Fibroblast of lung (primary cell): ENCODE data around the gene CYB561D2. TPM values are rescaled to one million over a fixed set of nuclear protein-coding genes. Genes with fewer than 3 reads are reported as not detected.
A peak's percentile ranks its signal among the peaks of the same experiment; 100 is the strongest.

Source experiments
- DNase-seq, 2 donors: peaks; one replicate each; pipeline versions ENCODE4 v3.0.0 to v3.0.0-alpha.2; 2010; ENCODE audit warnings: low read depth in 2 of 2
- H2AFZ ChIP-seq: 2 replicates; pipeline ENCODE4 v1.5.1; 2012; ENCODE audit warnings: low read length, control low read depth, inconsistent platforms
- H3K27ac ChIP-seq: 2 replicates; pipeline ENCODE4 v1.5.1; 2011; ENCODE audit warnings: low read length, control low read depth; ENCODE audit not compliant: insufficient read depth
- H3K27me3 ChIP-seq: 2 replicates; pipeline ENCODE4 v1.5.1; 2011; ENCODE audit warnings: mild to moderate bottlenecking, low read length; ENCODE audit not compliant: control insufficient read depth, insufficient read depth
- H3K36me3 ChIP-seq: 2 replicates; pipeline ENCODE4 v1.5.1; 2011; ENCODE audit warnings: low read length; ENCODE audit not compliant: control insufficient read depth, insufficient read depth
- H3K4me1 ChIP-seq: 2 replicates; pipeline ENCODE4 v1.5.1; 2011; ENCODE audit warnings: low read length; ENCODE audit not compliant: control insufficient read depth, insufficient read depth; ENCODE audit errors: extremely low read depth
- H3K4me2 ChIP-seq: 2 replicates; pipeline ENCODE4 v1.5.1; 2011; ENCODE audit warnings: low read length, control low read depth; ENCODE audit not compliant: insufficient read depth; ENCODE audit errors: extremely low read depth
- H3K4me3 ChIP-seq, 4 experiments: fragments of 200-600 bp in 1 of 4; sonication (generic) in 1 of 4; replicated peaks in 1 of 4; 2 replicates each; pipeline ENCODE4 v1.5.1; 2011 to 2016; ENCODE audit warnings: low read length in 4 of 4, low read depth in 3 of 4, mild to moderate bottlenecking in 3 of 4, control low read depth in 2 of 4, inconsistent platforms in 1 of 4, mixed read lengths in 1 of 4; ENCODE audit not compliant: insufficient read depth in 1 of 4; ENCODE audit errors: control extremely low read depth in 1 of 4
- H3K79me2 ChIP-seq: 2 replicates; pipeline ENCODE4 v1.5.1; 2012; ENCODE audit warnings: mild to moderate bottlenecking, low read length, inconsistent platforms; ENCODE audit not compliant: control insufficient read depth, insufficient read depth
- H3K9ac ChIP-seq: 2 replicates; pipeline ENCODE4 v1.5.1; 2011; ENCODE audit warnings: mild to moderate bottlenecking, low read length, control low read depth; ENCODE audit not compliant: insufficient read depth
- H3K9me3 ChIP-seq: 2 replicates; pipeline ENCODE4 v1.5.1; 2012; ENCODE audit warnings: low read depth, low read length; ENCODE audit not compliant: control insufficient read depth, insufficient read depth
- H4K20me1 ChIP-seq: 2 replicates; pipeline ENCODE4 v1.5.1; 2011; ENCODE audit warnings: low read length; ENCODE audit not compliant: control insufficient read depth, insufficient read depth; ENCODE audit errors: extremely low read depth
- CTCF ChIP-seq, 2 donors: IDR thresholded peaks in 1 of 2; conservative IDR thresholded peaks in 1 of 2; 1 replicate in 1 of 2; 2 replicates in 1 of 2; pipeline ENCODE4 v1.5.1; 2011 to 2012; ENCODE audit warnings: low read length in 2 of 2, control low read depth in 1 of 2, inconsistent platforms in 1 of 2, low read depth in 1 of 2, mild to moderate bottlenecking in 1 of 2
- EZH2 ChIP-seq: IDR thresholded peaks from 2 replicates; pipeline ENCODE4 v1.5.1; 2012; ENCODE audit warnings: low read length, control low read depth, mild to moderate bottlenecking; ENCODE audit errors: missing control alignments
- polyA plus RNA-seq, 2 donors: library from polyadenylated mRNA; depleted of rRNA in 1 of 2; stranded (reverse) in 1 of 2; unstranded in 1 of 2; fragments of >200 nt; gene quantifications; 2 replicates each; pipeline ENCODE4 v1.2.1, GENCODE V29; 2011 to 2012; ENCODE audit warnings: missing spikeins in 1 of 2
- total RNA-seq: library from RNA; depleted of rRNA; stranded (reverse); fragments of >200 nt; gene quantifications from 2 replicates; pipeline ENCODE4 v1.2.1, GENCODE V29; 2014

CYB561D2 gene
- total and polyA plus RNA-seq, 2 donors (not counting 1 experiment from before 2014, with no cell fraction given) = 16.4 to 28.6 TPM

- peaks cover 18% of the 10 kb centered on the region for H3K36me3 ChIP-seq
- DNase-seq = no peak
- no peaks in the 10 kb centered on the region for H3K9me3 ChIP-seq
- H4K20me1 ChIP-seq = no peaks in the 10 kb centered on the region
- no peak overlapping the region for H2AFZ ChIP-seq
- peaks cover 23% of the 10 kb centered on the region for H3K79me2 ChIP-seq
- no peak overlapping the region for H3K4me2 ChIP-seq
- H3K9ac ChIP-seq = no peak overlapping the region
- peaks cover 7% of the 10 kb centered on the region for H3K4me1 ChIP-seq
- H3K27ac ChIP-seq = no peak overlapping the region
- no peaks in the 10 kb centered on the region for H3K27me3 ChIP-seq
- H3K4me3 ChIP-seq = no peak overlapping the region
- TF ChIP-seq CTCF (conservative IDR thresholded peaks at IDR 0.05 in 1 of 2, IDR thresholded peaks at IDR 0.05 in 1 of 2; ENCODE audit: low read depth in 1 of 2, low read length in 2 of 2) = no peak
- TF ChIP-seq EZH2 = no peak
Measured at GRCh38 chr3:50319181-50319893, 31.3 kb upstream of the CYB561D2 start.

- Histone ChIP-seq H3K4me1 (peaks cover 7% of the 10 kb centered on the region), H3K27ac (no peak overlapping the region), H3K79me2 (peaks cover 23% of the 10 kb centered on the region)
Measured at GRCh38 chr3:50319894-50320625, 30.6 kb upstream of the CYB561D2 start.

More at GRCh38 chr3:50319894-50320625, 30.6 kb upstream of the CYB561D2 start:
- H3K36me3 ChIP-seq = peaks cover 18% of the 10 kb centered on the region
- H3K27me3 ChIP-seq = no peaks in the 10 kb centered on the region
- H3K9ac ChIP-seq = no peak overlapping the region
- H3K4me2 ChIP-seq = peak overlapping the region; percentile 87
- no peaks in the 10 kb centered on the region for H4K20me1 ChIP-seq
- TF ChIP-seq CTCF (conservative IDR thresholded peaks at IDR 0.05 in 1 of 2, IDR thresholded peaks at IDR 0.05 in 1 of 2; ENCODE audit: low read depth in 1 of 2, low read length in 2 of 2) = no peak
- TF ChIP-seq EZH2 = no peak
- peak overlapping the region; percentile 64 to 84 (median 68) for H3K4me3 ChIP-seq
- no peak for DNase-seq
- no peaks in the 10 kb centered on the region for H3K9me3 ChIP-seq
- H2AFZ ChIP-seq = no peak overlapping the region
